Measurements from ENCODE around the gene RPL21.

Gene RPL21

DNA sequence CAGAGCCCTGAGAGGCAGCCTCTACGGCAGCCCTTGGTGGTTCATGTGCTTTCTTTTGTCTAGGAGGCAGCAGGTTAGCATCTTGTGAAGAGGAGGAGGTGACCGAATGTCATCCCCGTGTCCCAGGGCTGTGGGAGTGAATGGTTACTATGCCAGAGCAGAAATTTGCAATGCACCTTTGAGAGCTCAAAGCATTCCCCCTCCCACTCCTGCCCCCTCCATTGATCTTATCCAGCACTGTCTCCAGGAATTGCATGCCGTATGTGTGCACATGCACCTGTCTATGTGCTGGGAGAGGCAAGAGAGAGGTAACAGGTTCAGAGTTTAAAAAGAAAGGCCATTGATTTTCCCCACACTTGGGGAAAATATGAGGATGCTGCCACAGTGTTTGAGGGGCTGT, 29.5 kb downstream of the RPL21 start:
- 0 out of 2 replicates have a peak, but pooled peaks cover 4% of the 10 kb centered on the region for H3K4me1 ChIP-seq (ENCODE audit: control insufficient read depth, insufficient read depth, low read length)
- no peak for TF ChIP-seq REPIN1 (tag by site-specific recombination; IDR thresholded peaks at IDR 0.05; ENCODE audit: low read depth)
- 0 out of 2 replicates have a peak, but pooled peaks have one; percentile 8 for TF ChIP-seq EGR2 (tag by site-specific recombination; IDR thresholded peaks at IDR 0.05; ENCODE audit: low read depth)
- no peaks in the 10 kb centered on the region for H3K9me3 ChIP-seq (ENCODE audit: control insufficient read depth, insufficient read depth, low read depth, low read length)
- POLR2A ChIA-PET = no interaction called here
- no peak overlapping the region for H3K4me3 ChIP-seq (ENCODE audit: low read depth, low read length)
- H3K36me3 ChIP-seq (ENCODE audit: control insufficient read depth in 2 of 2, insufficient read depth in 1 of 2, low read length in 2 of 2) = no peaks in the 10 kb centered on the region
- CTCF ChIA-PET = no interaction called here
- H3K27ac ChIP-seq (ENCODE audit: extremely low read depth, low read depth, low read length) = no peak overlapping the region

DNA sequence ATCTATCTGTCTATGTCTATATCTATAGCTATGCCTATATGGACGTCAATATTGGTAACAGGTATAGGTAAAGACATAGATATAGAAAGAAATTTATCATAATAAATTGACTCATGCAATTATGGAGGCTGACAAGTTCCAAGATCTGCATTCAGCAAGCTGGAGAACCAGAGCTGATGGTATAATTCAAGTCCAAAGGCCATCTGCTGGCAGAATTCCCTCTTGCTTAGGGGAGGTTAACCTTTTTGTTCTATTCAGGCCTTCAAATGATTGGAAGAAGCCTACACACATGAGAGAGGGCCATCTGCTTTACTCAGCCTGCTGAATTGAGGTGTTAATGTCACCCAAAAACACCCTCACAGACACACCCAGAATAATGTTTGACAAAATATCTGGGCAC, 30.1 kb downstream of the RPL21 start:
- no peak for TF ChIP-seq MZF1 (tag by site-specific recombination; IDR thresholded peaks at IDR 0.05; ENCODE audit: borderline replicate concordance)
- TF ChIP-seq KLF1 (tag by site-specific recombination; IDR thresholded peaks at IDR 0.05) = no peak
- no peak overlapping the region for H3K27ac ChIP-seq (ENCODE audit: extremely low read depth, low read depth, low read length)
- CTCF ChIA-PET = interaction anchor here (0.6 to 1.2 kb wide), 4 partner anchors 29 to 335 kb away, joined by 3 to 5 read pairs (median 4); no protein-coding TSS in a partner anchor

DNA sequence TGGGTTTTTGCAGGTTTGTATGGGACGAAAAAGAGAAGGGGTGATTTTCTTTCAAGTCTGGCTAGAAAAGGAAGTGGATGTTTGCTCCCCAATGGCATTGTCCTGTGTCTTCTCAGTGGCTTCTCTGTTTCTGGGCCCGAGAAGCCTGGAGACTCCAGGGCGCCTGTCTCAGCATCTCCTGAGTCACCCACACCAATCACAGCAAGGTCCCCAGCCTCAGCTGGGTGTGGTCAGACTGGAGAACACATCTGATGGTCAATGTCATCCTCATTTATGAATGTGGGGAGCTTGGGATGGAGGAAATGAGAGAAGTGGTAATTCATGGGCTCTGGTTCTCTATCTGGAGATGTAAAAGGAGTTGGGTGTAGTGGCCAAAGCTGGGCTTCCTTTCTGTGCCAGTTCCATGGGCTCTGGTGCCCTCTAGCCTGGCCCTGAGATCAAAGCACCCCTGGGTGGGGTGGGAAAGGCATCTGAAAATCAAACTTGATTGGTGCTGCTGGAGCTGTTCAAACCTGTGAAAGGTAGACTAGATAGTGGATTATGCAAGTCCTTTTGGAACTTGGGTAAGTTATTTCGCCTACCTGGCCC, 32.6 kb downstream of the RPL21 start:
- no peaks in the 10 kb centered on the region for H3K9me3 ChIP-seq (ENCODE audit: control insufficient read depth, insufficient read depth, low read depth, low read length)
- TF ChIP-seq, protein P1, sequence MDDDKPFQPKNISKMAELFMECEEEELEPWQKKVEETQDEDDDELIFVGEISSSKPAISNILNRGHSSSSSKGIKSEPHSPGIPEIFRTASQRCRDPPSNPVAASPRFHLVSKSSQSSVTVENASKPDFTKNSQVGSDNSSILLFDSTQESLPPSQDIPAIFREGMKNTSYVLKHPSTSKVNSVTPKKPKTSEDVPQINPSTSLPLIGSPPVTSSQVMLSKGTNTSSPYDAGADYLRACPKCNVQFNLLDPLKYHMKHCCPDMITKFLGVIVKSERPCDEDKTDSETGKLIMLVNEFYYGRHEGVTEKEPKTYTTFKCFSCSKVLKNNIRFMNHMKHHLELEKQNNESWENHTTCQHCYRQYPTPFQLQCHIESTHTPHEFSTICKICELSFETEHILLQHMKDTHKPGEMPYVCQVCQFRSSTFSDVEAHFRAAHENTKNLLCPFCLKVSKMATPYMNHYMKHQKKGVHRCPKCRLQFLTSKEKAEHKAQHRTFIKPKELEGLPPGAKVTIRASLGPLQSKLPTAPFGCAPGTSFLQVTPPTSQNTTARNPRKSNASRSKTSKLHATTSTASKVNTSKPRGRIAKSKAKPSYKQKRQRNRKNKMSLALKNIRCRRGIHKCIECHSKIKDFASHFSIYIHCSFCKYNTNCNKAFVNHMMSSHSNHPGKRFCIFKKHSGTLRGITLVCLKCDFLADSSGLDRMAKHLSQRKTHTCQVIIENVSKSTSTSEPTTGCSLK (tag by site-specific recombination; IDR thresholded peaks at IDR 0.05) = no peak
- TF ChIP-seq ZNF658 (tag by site-specific recombination; IDR thresholded peaks at IDR 0.05) = no peak
- TF ChIP-seq, protein P2, sequence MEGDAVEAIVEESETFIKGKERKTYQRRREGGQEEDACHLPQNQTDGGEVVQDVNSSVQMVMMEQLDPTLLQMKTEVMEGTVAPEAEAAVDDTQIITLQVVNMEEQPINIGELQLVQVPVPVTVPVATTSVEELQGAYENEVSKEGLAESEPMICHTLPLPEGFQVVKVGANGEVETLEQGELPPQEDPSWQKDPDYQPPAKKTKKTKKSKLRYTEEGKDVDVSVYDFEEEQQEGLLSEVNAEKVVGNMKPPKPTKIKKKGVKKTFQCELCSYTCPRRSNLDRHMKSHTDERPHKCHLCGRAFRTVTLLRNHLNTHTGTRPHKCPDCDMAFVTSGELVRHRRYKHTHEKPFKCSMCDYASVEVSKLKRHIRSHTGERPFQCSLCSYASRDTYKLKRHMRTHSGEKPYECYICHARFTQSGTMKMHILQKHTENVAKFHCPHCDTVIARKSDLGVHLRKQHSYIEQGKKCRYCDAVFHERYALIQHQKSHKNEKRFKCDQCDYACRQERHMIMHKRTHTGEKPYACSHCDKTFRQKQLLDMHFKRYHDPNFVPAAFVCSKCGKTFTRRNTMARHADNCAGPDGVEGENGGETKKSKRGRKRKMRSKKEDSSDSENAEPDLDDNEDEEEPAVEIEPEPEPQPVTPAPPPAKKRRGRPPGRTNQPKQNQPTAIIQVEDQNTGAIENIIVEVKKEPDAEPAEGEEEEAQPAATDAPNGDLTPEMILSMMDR (tag by site-specific recombination; IDR thresholded peaks at IDR 0.05) = peak; percentile 47; the same call in 1 of the 2 replicates
- TF ChIP-seq ZNF654 (tag by site-specific recombination; IDR thresholded peaks at IDR 0.05; ENCODE audit: low read depth) = peak; percentile 16; the same call in 1 of the 2 replicates
- TF ChIP-seq ZNF416 (tag by site-specific recombination; IDR thresholded peaks at IDR 0.05) = no peak
- TF ChIP-seq ZNF214 (tag by site-specific recombination; IDR thresholded peaks at IDR 0.05; ENCODE audit: borderline replicate concordance) = no peak
- ChIA-PET POLR2A (no interaction called here), CTCF (interaction anchor here (0.6 to 1.1 kb wide), 3 partner anchors 12 to 338 kb away, joined by 3 to 4 read pairs (median 3); no protein-coding TSS in a partner anchor)
- no peak overlapping the region for H3K27ac ChIP-seq (ENCODE audit: extremely low read depth, low read depth, low read length)
- H3K4me1 ChIP-seq (ENCODE audit: control insufficient read depth, insufficient read depth, low read length) = 0 out of 2 replicates have a peak, but pooled peaks cover 4% of the 10 kb centered on the region
- H3K36me3 ChIP-seq (ENCODE audit: control insufficient read depth in 2 of 2, insufficient read depth in 1 of 2, low read length in 2 of 2) = no peaks in the 10 kb centered on the region
- H3K4me3 ChIP-seq (ENCODE audit: low read depth, low read length) = no peak overlapping the region

More for the DNA sequence above, 30.1 kb downstream of the RPL21 start:
- POLR2A ChIA-PET = no interaction called here
- no peaks in the 10 kb centered on the region for H3K36me3 ChIP-seq (ENCODE audit: control insufficient read depth in 2 of 2, insufficient read depth in 1 of 2, low read length in 2 of 2)
- H3K4me1 ChIP-seq (ENCODE audit: control insufficient read depth, insufficient read depth, low read length) = 0 out of 2 replicates have a peak, but pooled peaks cover 4% of the 10 kb centered on the region
- no peak overlapping the region for H3K4me3 ChIP-seq (ENCODE audit: low read depth, low read length)
- H3K9me3 ChIP-seq (ENCODE audit: control insufficient read depth, insufficient read depth, low read depth, low read length) = no peaks in the 10 kb centered on the region

DNA sequence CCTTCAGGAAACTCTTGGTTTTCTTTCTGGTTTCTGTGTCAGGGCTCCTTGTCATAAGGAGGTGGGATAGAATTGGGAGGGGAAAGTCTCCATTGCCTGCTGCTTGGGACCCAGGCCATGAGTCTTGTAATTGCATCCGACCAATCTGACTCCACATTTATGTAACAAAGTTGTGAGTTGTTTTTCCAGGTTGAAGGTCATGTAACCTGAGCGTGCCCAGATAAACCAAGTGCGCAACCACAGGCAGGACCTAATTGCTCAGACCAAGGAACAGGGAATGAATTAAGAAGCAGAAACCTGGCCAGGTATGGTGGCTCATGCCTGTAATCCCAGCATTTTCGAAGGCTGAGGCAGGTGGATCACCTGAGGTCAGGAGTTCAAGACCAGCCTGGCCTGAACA, 37.0 kb downstream of the RPL21 start:
- Histone ChIP-seq H3K27ac (ENCODE audit: extremely low read depth, low read depth, low read length) (no peak overlapping the region), H3K4me3 (ENCODE audit: low read depth, low read length) (no peak overlapping the region), H3K4me1 (ENCODE audit: control insufficient read depth, insufficient read depth, low read length) (0 out of 2 replicates have a peak, but pooled peaks cover 4% of the 10 kb centered on the region), H3K36me3 (ENCODE audit: control insufficient read depth in 2 of 2, insufficient read depth in 1 of 2, low read length in 2 of 2) (no peaks in the 10 kb centered on the region), H3K9me3 (ENCODE audit: control insufficient read depth, insufficient read depth, low read depth, low read length) (no peaks in the 10 kb centered on the region)
- CTCF ChIA-PET = no interaction called here
- POLR2A ChIA-PET = no interaction called here
- TF ChIP-seq ZNF157 (tag by site-specific recombination; IDR thresholded peaks at IDR 0.05) = no peak
- TF ChIP-seq, protein P3, sequence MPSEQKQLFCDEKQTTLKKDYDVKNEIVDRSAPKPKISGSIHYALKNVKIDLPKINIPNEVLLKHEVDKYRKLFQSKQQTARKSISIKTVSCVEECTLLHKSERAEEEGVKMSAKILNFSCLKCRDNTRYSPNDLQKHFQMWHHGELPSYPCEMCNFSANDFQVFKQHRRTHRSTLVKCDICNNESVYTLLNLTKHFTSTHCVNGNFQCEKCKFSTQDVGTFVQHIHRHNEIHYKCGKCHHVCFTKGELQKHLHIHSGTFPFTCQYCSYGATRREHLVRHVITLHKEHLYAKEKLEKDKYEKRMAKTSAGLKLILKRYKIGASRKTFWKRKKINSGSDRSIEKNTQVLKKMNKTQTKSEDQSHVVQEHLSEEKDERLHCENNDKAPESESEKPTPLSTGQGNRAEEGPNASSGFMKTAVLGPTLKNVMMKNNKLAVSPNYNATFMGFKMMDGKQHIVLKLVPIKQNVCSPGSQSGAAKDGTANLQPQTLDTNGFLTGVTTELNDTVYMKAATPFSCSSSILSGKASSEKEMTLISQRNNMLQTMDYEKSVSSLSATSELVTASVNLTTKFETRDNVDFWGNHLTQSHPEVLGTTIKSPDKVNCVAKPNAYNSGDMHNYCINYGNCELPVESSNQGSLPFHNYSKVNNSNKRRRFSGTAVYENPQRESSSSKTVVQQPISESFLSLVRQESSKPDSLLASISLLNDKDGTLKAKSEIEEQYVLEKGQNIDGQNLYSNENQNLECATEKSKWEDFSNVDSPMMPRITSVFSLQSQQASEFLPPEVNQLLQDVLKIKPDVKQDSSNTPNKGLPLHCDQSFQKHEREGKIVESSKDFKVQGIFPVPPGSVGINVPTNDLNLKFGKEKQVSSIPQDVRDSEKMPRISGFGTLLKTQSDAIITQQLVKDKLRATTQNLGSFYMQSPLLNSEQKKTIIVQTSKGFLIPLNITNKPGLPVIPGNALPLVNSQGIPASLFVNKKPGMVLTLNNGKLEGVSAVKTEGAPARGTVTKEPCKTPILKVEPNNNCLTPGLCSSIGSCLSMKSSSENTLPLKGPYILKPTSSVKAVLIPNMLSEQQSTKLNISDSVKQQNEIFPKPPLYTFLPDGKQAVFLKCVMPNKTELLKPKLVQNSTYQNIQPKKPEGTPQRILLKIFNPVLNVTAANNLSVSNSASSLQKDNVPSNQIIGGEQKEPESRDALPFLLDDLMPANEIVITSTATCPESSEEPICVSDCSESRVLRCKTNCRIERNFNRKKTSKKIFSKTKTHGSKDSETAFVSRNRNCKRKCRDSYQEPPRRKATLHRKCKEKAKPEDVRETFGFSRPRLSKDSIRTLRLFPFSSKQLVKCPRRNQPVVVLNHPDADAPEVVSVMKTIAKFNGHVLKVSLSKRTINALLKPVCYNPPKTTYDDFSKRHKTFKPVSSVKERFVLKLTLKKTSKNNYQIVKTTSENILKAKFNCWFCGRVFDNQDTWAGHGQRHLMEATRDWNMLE (tag by site-specific recombination; conservative IDR thresholded peaks at IDR 0.05; ENCODE audit: low read depth) = no peak
- TF ChIP-seq SETDB1 (IDR thresholded peaks at IDR 0.05; ENCODE audit: insufficient read length, low read length) = no peak
- TF ChIP-seq ZNF202 (tag by site-specific recombination; IDR thresholded peaks at IDR 0.05; ENCODE audit: borderline replicate concordance) = no peak
- no peak for TF ChIP-seq ZNF514 (tag by site-specific recombination; IDR thresholded peaks at IDR 0.05)
- TF ChIP-seq GLIS2 (tag by site-specific recombination; IDR thresholded peaks at IDR 0.05) = no peak
- no peak for TF ChIP-seq ZBTB20 (tag by site-specific recombination; IDR thresholded peaks at IDR 0.05)
- no peak for TF ChIP-seq TRIM28 (IDR thresholded peaks at IDR 0.05; ENCODE audit: borderline replicate concordance, low read length)
- TF ChIP-seq KLF10 (tag by site-specific recombination; IDR thresholded peaks at IDR 0.05) = no peak
